GM19240 (cell line): ENCODE results near the gene CD302.
"Not testable (repeated sequence)": the region's sequence is repeated elsewhere in the genome, so short reads cannot be mapped to it uniquely, and the experiment has no call there.

Experiments
- DNase-seq: peaks from one replicate; pipeline ENCODE4 v3.0.0; 2011; ENCODE audit warnings: low spot score; ENCODE audit not compliant: insufficient read length

The CD302 gene

DNA sequence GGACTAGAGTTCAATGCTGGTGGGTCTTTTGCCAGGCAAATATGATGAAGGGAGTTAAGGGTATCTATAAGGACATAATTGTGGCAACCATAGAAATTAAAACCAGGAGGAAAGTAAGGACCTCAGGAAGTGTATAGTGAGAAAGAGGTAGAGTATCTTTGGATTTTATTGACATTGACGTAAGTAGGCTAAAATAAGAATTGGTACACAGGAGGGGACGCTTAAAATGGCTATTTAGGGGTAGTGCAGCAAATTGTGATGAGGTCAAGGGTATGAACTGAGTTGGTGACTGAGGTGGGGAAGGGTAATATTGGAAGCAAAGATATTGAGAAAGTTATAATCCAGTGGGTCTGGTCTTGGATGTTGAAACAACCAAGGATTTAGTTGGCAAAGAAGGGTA, 43.0 kb downstream of the CD302 start:
- DNase-seq: no peak

DNA sequence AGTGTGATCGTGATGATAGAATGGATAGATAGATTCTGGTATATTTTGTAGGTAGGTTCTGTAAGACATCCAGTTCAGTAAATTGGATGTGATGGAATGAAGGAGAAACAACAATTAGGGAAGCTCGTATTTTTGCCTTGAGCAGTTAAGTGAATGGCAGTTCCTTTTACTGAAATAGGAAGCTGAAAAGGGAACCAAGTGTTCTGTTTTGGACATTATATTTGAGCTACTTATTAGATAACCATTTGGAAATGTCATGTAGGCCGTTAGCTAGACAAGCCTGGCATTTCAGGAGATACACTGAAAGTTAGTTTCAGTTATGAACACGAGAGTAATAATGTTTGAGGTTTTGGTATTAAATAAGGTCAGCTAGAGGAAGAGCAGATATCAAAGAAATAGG, 44.2 kb downstream of the CD302 start:
- DNase-seq: no peak

DNA sequence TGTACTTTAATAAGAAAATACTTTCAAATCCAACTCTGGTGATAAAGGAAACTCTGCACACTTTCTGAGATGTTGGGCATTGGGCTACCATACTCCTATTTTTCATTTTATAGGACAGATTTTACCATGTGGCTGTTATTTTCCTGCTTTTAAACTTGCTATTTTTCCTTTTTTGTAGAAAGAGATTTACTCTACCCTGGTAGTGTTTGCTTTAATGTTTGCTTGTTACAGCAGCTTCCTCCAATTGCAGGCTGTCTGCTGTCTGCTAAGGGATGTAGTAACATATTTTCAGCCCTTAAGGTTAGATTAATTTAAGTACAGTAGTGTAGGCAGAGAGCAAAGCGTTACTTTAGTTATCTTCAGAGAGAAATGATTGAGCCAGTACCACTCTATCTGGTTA, 47.1 kb downstream of the CD302 start:
- DNase-seq: no peak

DNA sequence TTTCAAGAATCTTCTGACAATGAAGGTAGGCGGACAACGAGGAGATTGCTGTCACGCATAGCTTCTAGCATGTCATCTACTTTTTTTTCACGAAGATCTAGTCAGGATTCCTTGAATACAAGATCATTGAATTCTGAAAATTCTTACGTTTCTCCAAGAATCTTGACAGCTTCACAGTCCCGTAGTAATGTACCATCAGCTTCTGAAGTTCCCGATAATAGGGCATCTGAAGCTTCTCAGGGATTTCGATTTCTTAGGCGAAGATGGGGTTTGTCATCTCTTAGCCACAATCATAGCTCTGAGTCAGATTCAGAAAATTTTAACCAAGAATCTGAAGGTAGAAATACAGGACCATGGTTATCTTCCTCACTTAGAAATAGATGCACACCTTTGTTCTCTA, 49.9 kb downstream of the CD302 start:
- DNase-seq: no peak

DNA sequence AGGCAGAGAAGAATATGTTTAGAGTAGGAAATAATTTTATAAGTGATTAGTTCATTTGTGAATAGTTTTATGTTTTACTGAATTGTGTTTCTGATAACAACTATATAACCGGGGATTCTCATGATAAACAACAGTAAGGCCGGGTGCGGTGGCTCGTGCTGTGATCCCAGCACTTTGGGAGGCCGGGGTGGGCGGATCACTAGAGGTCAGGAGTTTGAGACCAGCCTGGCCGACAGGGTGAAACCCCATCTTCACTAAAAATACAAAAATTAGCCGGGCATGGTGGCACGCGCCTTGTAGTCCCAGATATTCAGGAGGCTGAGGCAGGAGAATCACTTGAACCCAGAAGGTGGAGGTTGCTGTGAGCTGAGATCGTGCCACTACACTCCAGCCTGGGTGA, 52.8 kb downstream of the CD302 start:
- DNase-seq: not testable (repeated sequence)

DNA sequence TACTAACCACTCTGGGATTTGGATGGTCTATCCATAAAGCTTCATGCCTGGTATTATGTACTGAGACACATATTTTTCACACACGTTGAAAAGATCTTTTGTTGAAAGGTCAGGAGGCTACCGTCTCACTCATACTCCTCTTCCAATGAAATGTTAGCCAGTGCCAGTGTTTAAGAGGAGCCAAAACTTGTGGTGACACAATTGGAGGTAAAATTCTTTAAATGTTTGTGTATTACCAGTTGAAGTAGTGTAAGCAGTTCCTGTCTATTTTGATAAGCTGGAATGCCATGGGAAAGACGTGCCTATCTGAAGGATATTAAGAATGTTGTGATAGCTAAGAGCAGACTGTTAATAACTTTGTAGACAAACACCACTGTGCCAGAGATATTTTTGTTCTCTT, 53.6 kb downstream of the CD302 start:
- DNase-seq: no peak

DNA sequence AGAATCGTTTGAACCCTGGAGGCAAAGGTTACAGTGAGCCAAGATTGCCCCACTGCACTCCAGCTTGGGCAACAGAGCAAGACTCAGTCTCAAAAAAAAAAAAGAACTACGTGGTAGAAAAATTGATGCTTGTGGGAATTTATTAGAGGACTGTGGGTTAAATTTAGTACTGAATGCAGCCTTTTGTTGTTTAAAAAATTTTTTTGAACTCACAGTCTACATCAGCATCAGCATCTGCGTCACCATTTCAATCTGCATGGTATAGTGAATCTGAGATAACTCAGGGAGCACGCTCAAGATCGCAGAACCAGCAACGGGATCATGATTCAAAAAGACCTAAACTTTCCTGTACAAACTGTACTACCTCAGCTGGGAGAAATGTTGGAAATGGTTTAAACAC, 55.2 kb downstream of the CD302 start:
- DNase-seq: no peak

DNA sequence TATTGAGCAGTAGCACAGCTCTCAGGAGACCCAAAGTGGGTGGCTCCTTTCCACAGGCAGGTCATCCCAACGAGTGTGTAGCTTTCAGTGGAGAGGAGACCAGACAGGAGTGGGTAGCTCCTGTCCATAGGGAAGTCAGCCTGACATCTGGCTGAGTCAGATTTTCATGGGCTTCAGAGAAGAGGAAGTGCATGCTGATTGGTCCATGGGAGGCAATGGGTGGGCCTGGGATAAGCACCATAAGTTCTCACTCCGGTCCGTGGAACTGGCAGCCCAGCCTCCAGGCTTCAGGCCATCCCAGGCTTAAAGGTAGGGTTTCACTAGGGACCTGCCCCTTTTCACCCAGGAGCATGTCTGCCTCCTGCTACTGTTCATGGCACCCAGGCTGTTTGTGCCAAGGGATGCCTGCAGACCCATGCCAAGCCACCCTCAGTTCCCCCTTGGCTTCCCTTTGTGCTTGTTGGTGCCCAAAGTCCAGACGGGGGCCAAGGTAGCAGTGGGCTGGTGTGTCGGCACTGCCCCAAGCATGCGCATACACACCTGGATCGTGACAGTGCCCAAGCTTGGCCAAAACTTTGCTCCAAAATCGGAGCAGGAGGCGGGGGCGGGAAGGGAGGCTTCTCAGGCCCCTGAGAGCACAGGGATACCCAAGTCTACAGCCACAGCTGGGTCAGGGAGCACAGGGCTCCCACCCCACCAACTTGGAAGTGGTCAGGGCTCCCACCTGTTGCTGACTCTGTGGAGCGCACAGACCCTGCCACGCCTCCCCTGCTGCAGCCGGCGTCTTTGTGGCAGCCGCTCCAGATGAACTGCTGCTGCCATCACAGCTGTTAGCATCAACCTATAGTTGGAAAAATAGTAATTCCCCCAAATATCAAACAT, 59.3 kb downstream of the CD302 start:
- DNase-seq: no peak

DNA sequence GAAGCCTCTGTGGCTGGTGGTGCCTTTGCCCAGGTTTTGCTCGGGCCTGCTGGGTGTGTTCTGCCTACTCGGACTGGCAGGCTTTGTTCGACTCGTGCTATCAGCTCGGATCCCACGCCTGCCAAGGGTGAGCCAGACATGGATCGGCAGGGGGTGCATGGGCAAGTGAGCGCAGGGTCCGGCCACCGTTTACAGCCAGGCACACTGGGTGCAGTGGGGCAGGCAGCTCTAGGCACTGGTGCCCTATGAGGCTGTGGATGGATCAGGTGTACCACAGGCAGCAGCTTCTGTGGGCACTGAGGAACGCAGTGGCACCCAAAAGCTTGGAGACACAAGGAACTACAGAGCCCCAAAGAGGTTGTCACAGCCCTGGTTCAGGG, 60.1 kb downstream of the CD302 start:
- no peak for DNase-seq

DNA sequence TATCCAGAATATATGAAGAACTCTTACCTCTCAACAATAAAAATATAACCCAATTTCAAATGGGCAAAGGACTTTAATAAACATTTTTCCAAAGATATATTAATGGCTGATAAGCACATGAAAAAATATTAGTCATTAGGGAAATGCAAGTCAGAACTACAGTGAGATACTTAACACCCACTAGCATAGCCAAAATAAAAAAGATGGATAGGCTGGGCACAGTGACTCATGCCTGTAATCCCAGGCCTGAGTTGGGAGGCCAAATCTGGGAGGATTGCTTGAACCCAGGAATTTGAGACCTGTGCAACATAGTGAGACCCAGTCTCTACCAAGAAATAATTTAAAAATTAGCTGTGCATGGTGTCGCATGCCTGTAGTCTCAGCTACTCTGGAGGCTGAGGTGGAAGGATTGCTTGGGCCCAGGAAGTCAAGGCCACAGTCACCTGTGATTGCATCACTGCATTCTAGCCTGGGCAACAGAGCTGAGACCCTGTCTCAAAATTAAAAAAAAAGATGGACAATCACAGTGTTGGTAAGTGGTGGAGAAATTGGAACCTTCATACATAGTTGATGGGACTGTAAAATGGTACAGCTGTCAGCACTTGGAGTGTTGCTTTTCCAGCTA, 60.6 kb downstream of the CD302 start:
- no peak for DNase-seq

DNA sequence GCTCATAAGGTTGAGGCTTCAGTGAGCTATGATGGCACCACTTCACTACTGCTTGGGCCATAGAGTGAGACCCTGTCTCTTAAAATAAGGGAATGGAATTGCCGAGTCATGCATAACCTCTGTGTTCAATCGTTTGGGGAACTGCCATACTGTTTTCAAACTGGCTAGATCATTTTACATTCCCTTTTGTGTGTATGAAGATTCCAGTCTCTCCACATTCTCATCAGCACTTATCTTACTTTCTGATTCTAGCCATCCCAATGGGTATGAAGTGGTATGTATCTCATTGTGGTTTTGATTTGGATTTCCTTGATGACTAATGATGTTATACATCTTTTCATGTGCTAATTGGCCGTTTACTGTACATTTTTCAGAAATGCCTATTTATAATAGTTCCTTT, 62.0 kb downstream of the CD302 start:
- no peak for DNase-seq

DNA sequence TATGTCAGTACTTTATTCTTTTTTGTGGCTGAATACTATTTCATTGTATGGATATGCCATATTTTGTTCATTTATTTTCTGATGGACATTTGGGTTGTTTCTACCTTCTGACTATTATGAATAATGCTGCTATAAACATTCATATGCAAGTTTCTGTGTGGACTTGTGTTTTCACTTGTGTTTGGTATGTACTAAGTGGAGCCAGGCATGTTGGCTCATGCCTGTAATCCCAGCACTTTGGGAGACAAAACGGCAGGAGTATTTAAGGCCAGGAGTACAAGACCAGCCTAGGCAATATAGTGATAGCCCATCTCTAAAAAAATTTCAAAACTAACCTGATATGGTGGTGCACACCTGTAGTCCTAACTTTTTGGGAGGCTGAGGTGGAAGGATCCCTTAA, 62.4 kb downstream of the CD302 start:
- DNase-seq: no peak

DNA sequence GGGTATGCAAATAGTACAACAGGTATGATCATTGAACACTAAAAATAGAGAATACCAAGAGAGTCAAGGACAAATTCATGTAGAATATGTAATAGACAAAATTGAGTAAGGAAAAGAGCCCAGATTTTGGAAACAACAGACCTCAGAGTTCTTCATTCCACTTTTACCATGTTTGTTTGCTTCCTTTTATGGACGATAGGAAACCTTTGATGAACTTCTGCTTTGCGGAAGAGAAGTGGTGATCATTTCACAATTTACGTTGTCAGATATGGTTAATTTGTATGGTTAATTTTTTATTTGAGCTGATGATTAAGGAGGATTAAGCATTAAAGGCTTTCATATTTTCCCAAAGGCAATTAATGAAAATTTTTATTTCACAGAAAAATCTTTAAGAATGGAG, 69.4 kb downstream of the CD302 start:
- no peak for DNase-seq

DNA sequence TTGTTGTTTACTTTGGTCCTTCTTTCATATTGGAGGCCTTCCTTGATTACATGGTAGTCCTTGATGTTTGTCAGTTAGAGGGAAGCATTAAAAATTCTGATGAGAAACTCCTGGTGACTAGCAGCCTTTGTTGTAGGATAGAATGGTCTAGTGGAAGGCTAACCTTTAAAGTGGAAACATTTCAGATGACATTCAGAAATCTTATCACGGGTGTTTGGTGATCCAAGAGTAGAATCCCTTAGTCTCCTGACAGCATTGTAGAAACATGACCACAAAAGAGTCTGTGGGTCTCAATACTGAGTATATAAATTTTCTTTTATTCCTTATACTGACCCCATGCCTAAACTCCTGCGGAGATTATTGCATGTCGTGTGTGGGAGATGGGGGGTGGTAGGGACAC, 72.3 kb downstream of the CD302 start:
- DNase-seq: no peak

DNA sequence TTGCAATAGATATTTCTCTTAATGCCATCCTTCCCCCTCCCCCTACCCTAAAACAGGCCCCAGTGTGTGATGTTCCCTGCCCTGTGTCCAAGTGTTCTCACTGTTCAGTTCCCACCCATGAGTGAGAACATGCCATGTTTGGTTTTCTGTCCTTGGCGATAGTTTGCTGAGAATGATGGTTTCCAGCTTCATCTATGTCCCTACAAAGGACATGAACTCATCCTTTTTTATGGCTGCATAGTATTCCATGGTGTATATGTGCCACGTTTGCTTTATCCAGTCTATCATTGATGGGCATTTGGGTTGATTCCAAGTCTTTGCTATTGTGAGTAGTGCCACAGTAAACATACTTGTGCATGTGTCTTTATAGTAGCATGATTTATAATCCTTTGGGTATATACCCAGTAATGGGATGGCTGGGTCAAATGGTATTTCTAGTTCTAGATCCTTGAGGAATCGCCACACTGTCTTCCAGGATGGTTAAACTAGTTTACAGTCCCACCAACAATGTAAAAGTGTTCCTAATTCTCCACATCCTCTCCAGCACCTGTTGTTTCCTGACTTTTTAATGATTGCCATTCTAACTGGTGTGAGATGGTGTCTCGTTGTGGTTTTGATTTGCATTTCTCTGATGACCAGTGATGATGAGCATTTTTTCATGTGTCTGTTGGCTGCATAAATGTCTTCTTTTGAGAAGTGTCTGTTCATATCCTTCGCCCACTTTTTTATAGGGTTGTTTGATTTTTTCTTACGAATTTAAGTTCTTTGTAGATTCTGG, 73.0 kb downstream of the CD302 start:
- DNase-seq: not testable (repeated sequence)

DNA sequence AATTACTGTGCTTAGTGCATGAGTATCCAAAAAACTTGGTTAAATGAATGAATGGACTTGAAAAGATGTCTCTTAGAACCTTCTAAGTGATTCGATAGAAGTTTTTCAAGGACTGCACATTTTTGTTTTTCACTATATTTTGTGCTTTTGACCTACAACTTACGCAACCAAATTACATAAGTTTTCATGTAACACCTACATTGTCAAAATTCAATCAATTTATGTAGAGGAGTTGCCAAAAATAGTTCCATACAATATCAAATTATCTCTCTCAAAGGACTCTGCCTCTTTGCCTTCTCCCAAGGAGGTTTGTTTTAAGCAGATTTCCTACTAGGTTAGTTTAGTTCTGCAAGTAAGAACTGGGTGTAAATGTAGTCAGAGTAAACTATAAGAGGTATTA, 75.4 kb downstream of the CD302 start:
- no peak for DNase-seq

DNA sequence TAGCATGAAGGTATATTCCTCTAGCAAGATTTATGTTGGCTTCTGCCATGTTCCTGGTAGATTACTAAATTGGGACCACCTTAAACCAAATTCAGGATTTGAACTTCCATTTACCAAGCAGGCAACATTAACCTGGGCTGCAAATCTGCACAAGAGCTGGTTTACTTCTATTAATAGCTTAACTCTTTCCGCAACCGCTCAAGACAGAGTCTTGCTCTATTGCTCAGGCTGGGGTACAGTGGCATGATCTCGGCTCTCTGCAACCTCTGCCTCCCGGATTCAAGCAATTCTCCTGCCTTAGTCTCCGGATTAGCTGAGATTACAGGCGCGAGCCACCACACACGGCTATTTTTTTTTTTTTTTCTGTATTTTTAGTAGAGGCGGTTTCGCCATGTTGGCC, 77.3 kb downstream of the CD302 start:
- no peak for DNase-seq
